AG09309 (cell line): ENCODE data around the gene SCRN1.
A peak's percentile ranks its signal among the peaks of the same experiment; 100 is the strongest.

Source experiments
- DNase-seq: peaks from one replicate; pipeline ENCODE4 v3.0.0-alpha.2; 2010; ENCODE audit warnings: low read depth
- H3K4me3 ChIP-seq: 2 replicates; pipeline ENCODE4 v1.5.1; 2011; ENCODE audit warnings: mild to moderate bottlenecking, low read depth, low read length, moderate library complexity; ENCODE audit not compliant: control insufficient read depth
- TF ChIP-seq, protein P1 (sequence below): IDR thresholded peaks from 2 replicates; pipeline ENCODE4 v1.5.1; 2011; ENCODE audit warnings: mild to moderate bottlenecking, low read depth, low read length, inconsistent platforms; ENCODE audit not compliant: insufficient read depth, control insufficient read depth; ENCODE audit errors: missing control alignments

The SCRN1 gene

DNA sequence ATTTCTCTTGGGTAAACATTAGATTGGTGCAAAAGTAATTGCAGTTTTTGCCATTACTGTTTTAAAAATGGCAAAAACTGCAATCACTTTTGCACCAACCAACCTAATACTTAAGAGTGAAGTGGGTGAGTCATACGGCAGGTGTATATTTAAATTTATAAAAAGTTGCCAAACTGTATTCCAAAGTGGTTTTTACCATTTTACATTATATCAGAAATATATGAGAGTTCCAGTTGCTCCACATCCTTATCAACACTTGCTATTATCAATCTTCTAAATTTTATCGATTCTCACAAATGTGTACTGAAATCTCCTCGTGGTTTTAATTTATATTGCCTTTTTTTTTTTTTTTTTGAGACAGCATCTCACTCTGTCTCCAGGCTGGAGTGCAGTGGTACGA, 3.5 kb upstream of the SCRN1 start:
- TF ChIP-seq, protein P1, sequence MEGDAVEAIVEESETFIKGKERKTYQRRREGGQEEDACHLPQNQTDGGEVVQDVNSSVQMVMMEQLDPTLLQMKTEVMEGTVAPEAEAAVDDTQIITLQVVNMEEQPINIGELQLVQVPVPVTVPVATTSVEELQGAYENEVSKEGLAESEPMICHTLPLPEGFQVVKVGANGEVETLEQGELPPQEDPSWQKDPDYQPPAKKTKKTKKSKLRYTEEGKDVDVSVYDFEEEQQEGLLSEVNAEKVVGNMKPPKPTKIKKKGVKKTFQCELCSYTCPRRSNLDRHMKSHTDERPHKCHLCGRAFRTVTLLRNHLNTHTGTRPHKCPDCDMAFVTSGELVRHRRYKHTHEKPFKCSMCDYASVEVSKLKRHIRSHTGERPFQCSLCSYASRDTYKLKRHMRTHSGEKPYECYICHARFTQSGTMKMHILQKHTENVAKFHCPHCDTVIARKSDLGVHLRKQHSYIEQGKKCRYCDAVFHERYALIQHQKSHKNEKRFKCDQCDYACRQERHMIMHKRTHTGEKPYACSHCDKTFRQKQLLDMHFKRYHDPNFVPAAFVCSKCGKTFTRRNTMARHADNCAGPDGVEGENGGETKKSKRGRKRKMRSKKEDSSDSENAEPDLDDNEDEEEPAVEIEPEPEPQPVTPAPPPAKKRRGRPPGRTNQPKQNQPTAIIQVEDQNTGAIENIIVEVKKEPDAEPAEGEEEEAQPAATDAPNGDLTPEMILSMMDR: no peak
- H3K4me3 ChIP-seq: no peak overlapping the region
- DNase-seq: no peak

DNA sequence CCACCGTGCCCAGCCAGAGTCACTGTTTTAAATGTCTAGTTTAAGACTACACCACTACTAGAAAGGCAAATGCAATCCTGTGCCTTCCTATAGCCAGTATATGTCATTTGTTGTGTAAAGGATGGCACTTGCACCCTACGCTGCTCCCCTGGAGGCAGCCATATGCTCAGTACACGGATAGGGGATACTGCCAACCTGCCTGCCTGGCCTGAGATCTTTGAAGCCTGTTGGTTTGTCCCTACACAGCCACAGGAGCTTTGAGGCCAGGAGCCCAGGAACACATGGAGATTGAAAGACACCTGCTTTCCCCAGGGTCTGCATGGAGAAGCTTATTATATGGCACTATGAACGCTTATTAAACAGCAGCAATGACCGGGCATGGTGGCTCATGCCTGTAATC, 2.3 kb upstream of the SCRN1 start:
- H3K4me3 ChIP-seq: no peak overlapping the region
- DNase-seq: no peak
- TF ChIP-seq, protein P1: no peak

DNA sequence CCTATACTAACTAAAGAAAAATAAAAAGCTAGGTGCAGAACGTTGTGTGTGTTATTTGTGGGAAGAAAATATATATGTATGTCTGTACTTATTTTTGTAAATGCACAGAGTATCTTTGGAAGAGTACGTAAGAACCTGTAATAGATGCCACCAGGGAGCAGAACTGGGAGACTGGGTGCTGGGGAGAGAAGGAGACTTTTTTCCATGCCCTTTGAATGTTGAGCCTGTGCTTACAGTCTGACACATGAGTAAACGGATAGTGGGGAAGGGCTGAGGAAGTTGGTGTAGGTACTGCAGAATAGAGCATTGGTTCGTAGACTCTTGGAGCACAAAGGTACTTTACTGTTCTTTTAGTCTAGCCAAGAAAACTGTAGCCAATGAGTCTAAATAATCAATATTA, 1.3 kb upstream of the SCRN1 start:
- TF ChIP-seq, protein P1: no peak
- DNase-seq: no peak
- no peak overlapping the region for H3K4me3 ChIP-seq

DNA sequence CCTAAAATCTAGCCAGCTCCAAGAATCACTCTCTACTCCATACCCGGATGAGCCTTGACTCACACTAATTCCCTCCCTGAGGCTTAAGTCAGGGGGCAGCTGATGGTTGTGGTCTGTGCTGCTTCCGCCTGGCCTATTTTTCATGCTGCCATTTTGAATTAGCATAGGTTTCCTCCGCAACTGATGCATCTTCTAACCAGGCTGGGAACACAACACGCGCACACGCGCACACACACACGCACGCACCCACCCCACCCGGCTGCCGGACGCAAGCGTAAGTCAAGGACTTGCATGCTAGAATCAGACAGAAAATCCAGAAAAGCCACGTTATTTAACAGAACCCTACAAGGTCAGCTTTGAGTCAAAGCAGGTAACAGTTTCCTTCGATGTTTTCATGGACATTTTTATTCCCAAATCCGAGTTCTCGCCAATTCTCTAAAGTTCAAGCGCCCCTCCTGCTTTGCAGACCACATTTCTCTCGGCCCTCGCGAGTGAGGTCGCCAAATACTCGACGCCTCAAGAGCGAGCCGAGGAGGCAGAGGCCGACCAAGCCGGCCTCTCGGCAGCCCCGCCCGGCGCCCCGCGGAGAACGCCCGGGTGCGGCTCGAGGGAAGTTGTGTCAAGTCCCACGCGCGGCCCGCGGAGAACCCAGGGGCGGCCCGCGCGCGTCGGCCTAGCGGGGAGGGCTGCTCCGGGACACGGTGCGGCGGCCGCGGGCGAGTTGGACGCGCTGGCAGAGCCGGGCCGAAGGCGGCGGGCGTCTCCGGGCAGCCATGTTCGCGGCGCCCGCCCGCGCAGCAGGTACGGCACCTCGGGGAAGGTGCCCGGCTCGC, 961 bp downstream of the SCRN1 start:
- H3K4me3 ChIP-seq: peak overlapping the region; percentile 90
- TF ChIP-seq, protein P1: no peak
- DNase-seq: no peak

DNA sequence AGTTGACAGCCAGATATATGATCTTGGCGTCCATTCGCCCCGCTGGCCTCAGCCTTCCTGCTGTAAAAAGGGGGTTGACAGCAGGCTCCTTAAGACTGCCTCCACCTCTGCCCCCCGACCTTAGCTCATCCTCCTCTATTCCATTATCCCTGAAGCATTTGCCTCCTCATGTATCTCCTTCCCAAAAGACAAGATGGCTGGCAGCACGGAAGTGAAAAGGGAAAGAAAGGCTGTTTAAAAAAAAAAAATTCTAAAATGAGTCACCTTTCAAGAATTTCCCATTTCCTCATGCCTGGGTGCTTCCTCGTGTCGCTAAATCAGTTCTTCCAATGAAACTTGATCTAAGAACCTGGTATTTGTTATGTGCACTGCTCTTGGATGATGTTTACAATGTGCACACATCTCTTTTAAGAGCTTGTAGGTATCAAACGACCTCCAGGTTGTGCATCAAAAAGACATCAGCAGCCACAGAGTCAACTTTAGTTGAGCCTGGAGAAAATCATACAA, 1.7 kb downstream of the SCRN1 start:
- TF ChIP-seq, protein P1: no peak
- DNase-seq: peak; percentile 42
- no peak overlapping the region for H3K4me3 ChIP-seq

DNA sequence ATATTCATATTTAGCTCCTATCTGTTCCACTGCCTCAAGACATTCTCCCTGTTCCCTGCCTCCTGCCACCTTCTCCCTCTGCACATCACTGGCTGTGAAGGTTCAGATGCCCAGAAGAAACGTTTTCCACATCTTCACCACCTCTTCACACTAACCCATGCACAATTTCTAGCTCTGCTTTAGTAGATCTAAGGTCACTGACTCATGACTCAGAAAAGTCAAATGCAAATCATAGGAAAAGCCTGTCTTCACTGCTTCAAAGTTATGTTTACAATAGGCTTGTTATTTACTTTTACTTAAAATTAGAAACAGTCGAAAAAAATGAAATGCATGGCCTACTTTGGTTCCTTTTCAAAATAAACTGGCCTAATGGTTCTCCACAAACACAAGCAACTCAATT, 2.5 kb downstream of the SCRN1 start:
- no peak for DNase-seq
- TF ChIP-seq, protein P1: no peak
- no peak overlapping the region for H3K4me3 ChIP-seq
